H4 (cell line): ENCODE results near the gene CBY2. TPM values are rescaled to one million over a fixed set of nuclear protein-coding genes. Genes with fewer than 3 reads are reported as not detected.
A peak's percentile ranks its signal among the peaks of the same experiment; 100 is the strongest.
"Not testable (repeated sequence)": the region's sequence is repeated elsewhere in the genome, so short reads cannot be mapped to it uniquely, and the experiment has no call there.

Experiments
- DNase-seq: peaks from one replicate; pipeline ENCODE4 v3.0.0-alpha.2; 2015; ENCODE audit warnings: low spot score
- total RNA-seq: library from RNA; depleted of rRNA; stranded (reverse); fragments of >200 nt; shearing (Covaris generic); gene quantifications from 2 replicates; pipeline ENCODE4 v1.2.3, GENCODE V29; 2014; rRNA removed

The CBY2 gene
- total RNA-seq: not detected in 2 replicates

- DNase-seq: no peak
Observed at GRCh38 chr13:45702088-45702487, at the start of gene CBY2. CBY2 (plus strand) TSS chr13:45702320; CDS start chr13:45702391, 71 bp downstream.

GRCh38 chr13:45654633-45655349 is 47.3 kb upstream of the CBY2 start:
- no peak for DNase-seq

GRCh38 chr13:45658586-45659235 is 43.4 kb upstream of the CBY2 start:
- DNase-seq: no peak

- no peak for DNase-seq
Observed at GRCh38 chr13:45659536-45659935, 42.6 kb upstream of the CBY2 start.

GRCh38 chr13:45660458-45660857 is 41.7 kb upstream of the CBY2 start:
- not testable (repeated sequence) for DNase-seq

GRCh38 chr13:45662162-45662561 is 40.0 kb upstream of the CBY2 start:
- DNase-seq: no peak

- not testable (repeated sequence) for DNase-seq
Observed at GRCh38 chr13:45662903-45663302, 39.2 kb upstream of the CBY2 start.

GRCh38 chr13:45669626-45670025 is 32.5 kb upstream of the CBY2 start:
- DNase-seq: not testable (repeated sequence)

- DNase-seq: no peak
Observed at GRCh38 chr13:45670189-45670885, 31.8 kb upstream of the CBY2 start.

GRCh38 chr13:45674908-45675307 is 27.2 kb upstream of the CBY2 start:
- peak; percentile 88 for DNase-seq

GRCh38 chr13:45678282-45678681 is 23.8 kb upstream of the CBY2 start:
- DNase-seq: no peak

- no peak for DNase-seq
Observed at GRCh38 chr13:45681113-45681512, 21.0 kb upstream of the CBY2 start.

GRCh38 chr13:45682494-45683008 is 19.6 kb upstream of the CBY2 start:
- DNase-seq: no peak

- DNase-seq: no peak
Observed at GRCh38 chr13:45683701-45684100, 18.4 kb upstream of the CBY2 start.

- no peak for DNase-seq
Observed at GRCh38 chr13:45688577-45688976, 13.5 kb upstream of the CBY2 start.

- DNase-seq: no peak
Observed at GRCh38 chr13:45690636-45691035, 11.5 kb upstream of the CBY2 start.

GRCh38 chr13:45691251-45691650 is 10.9 kb upstream of the CBY2 start:
- DNase-seq: no peak

GRCh38 chr13:45691667-45692066 is 10.5 kb upstream of the CBY2 start:
- DNase-seq: no peak

- DNase-seq: no peak
Observed at GRCh38 chr13:45695198-45695730, 6.9 kb upstream of the CBY2 start.

GRCh38 chr13:45696610-45697226 is 5.4 kb upstream of the CBY2 start:
- no peak for DNase-seq

GRCh38 chr13:45700971-45701900 is 884 bp upstream of the CBY2 start:
- no peak for DNase-seq
